Upper lobe of right lung (tissue), 1 donor: ENCODE data around the gene OGFOD2. TPM values are rescaled to one million over a fixed set of nuclear protein-coding genes. Genes with fewer than 3 reads are reported as not detected.
"Not testable (repeated sequence)": the region's sequence is repeated elsewhere in the genome, so short reads cannot be mapped to it uniquely, and the experiment has no call there.

Experiments
- ATAC-seq: fragments of 200-7000 bp; cut with Tn5 transposase; one replicate; pipeline ENCODE4 v1.9.1; 2020; ENCODE audit warnings: mild to moderate bottlenecking, moderate library complexity
- DNase-seq: peaks from one replicate; pipeline ENCODE4 v3.0.0-alpha.2; 2020
- H3K27ac ChIP-seq: fragments of 200-600 bp; one replicate; pipeline ENCODE4 v1.8.0; 2022
- H3K27me3 ChIP-seq: fragments of 200-600 bp; one replicate; pipeline ENCODE4 v1.8.0; 2022; ENCODE audit warnings: mild to moderate bottlenecking
- H3K36me3 ChIP-seq: fragments of 200-600 bp; one replicate; pipeline ENCODE4 v1.8.0; 2022
- H3K4me1 ChIP-seq: fragments of 200-600 bp; one replicate; pipeline ENCODE4 v1.8.0; 2022
- H3K4me3 ChIP-seq: fragments of 200-600 bp; one replicate; pipeline ENCODE4 v1.8.0; 2022; ENCODE audit warnings: mild to moderate bottlenecking
- H3K9me3 ChIP-seq: fragments of 200-600 bp; one replicate; pipeline ENCODE4 v1.8.0; 2022
- intact Hi-C: fragments of 100-400 bp; cut with DNase I; formaldehyde crosslinking; loops from one replicate; pipeline ENCODE4 v1.11.0; 2022
- total RNA-seq: library from RNA; stranded (reverse); fragmentation: NEBNext Ultra II Directional; extraction: Animal tissue kit (Norgen Biotek cat#: 25700); gene quantifications from one replicate; pipeline ENCODE4 v1.2.1, GENCODE V29; 2021
- TF ChIP-seq, protein P1 (sequence below): fragments of 200-600 bp; IDR thresholded peaks from one replicate; pipeline ENCODE4 v1.8.0; 2022; ENCODE audit warnings: antibody characterized with exemption
- donor health status: DM: no; HTN: yes; CAD: no; lungs with severe emphysema.

Gene OGFOD2
- total RNA-seq, 1 donor from 2014 or later = 13.7 TPM

DNA sequence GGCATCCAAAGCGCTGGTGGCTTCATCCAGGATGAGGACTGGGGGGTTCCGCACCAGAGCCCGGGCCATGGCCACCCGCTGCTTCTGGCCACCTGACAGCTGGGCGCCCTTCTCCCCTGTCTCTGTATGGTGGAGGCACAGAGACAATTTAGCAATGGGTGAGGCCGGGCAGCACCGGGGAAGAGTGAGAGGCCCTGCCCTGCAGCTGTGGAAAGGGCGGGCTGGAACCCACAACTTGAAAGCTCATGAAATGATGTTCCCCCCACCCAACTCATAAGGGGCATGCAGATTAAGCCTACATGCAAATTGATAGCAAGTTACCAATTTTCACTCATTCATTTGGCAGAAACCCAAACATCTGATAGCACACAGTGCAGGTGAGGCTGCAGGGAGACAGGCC, 42.8 kb upstream of the OGFOD2 start:
- Histone ChIP-seq H3K9me3 (no peaks in the 10 kb centered on the region), H3K36me3 (no peaks in the 10 kb centered on the region), H3K27me3 (no peaks in the 10 kb centered on the region), H3K27ac (no peak overlapping the region), H3K4me3 (no peak overlapping the region), H3K4me1 (no peaks in the 10 kb centered on the region)
- ATAC-seq (no peak), DNase-seq (no peak)
- TF ChIP-seq, protein P1, sequence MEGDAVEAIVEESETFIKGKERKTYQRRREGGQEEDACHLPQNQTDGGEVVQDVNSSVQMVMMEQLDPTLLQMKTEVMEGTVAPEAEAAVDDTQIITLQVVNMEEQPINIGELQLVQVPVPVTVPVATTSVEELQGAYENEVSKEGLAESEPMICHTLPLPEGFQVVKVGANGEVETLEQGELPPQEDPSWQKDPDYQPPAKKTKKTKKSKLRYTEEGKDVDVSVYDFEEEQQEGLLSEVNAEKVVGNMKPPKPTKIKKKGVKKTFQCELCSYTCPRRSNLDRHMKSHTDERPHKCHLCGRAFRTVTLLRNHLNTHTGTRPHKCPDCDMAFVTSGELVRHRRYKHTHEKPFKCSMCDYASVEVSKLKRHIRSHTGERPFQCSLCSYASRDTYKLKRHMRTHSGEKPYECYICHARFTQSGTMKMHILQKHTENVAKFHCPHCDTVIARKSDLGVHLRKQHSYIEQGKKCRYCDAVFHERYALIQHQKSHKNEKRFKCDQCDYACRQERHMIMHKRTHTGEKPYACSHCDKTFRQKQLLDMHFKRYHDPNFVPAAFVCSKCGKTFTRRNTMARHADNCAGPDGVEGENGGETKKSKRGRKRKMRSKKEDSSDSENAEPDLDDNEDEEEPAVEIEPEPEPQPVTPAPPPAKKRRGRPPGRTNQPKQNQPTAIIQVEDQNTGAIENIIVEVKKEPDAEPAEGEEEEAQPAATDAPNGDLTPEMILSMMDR = no peak
- intact Hi-C loops = no loop called here

DNA sequence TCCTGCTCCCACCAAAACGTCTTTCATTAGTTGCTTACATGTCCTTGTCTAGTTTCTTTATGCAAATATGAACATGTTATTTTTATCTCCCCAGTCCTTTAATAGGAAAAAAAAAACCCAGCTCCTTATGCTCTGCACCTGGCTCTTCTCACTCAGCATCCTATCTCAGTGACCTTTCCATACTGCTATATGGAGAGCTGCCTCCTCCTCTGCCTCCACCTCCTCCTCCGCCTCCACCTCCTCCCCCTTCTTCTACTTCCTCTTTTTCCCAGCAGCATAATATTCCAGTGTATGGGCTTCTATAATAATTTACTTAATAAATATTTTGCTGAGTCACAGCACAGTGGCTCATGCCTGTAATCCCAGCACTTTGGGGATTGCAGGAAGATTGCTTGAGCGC, 40.3 kb upstream of the OGFOD2 start:
- no peak overlapping the region for H3K27ac ChIP-seq
- ATAC-seq = no peak
- intact Hi-C loops = no loop called here
- DNase-seq = no peak
- H3K27me3 ChIP-seq = no peaks in the 10 kb centered on the region
- TF ChIP-seq, protein P1 = no peak
- H3K4me1 ChIP-seq = no peaks in the 10 kb centered on the region
- no peaks in the 10 kb centered on the region for H3K9me3 ChIP-seq
- no peaks in the 10 kb centered on the region for H3K36me3 ChIP-seq
- no peak overlapping the region for H3K4me3 ChIP-seq

DNA sequence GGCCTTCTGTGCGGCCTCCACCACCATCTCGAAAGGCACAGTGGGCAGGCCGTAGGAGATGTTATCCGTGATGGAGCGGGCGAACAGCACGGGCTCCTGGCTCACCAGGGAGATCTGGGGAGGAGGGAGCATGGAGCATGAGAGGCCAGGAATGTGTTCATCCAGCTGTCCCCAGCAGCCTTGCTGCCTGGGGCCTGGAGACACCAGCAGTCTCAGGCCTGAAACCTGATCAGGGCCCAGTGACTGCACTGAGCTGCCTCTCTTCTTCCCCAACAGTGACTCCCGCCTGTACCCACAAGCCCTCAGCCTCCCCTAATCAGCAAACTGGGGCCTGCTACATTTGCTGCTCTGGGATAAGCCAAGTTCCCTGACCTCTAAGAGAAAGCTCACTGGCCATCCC, 39.7 kb upstream of the OGFOD2 start:
- Histone ChIP-seq H3K36me3 (no peaks in the 10 kb centered on the region), H3K27ac (no peak overlapping the region), H3K4me1 (no peaks in the 10 kb centered on the region), H3K9me3 (no peaks in the 10 kb centered on the region), H3K27me3 (no peaks in the 10 kb centered on the region), H3K4me3 (no peak overlapping the region)
- ATAC-seq = no peak
- DNase-seq = no peak
- intact Hi-C loops = no loop called here
- TF ChIP-seq, protein P1 = no peak

DNA sequence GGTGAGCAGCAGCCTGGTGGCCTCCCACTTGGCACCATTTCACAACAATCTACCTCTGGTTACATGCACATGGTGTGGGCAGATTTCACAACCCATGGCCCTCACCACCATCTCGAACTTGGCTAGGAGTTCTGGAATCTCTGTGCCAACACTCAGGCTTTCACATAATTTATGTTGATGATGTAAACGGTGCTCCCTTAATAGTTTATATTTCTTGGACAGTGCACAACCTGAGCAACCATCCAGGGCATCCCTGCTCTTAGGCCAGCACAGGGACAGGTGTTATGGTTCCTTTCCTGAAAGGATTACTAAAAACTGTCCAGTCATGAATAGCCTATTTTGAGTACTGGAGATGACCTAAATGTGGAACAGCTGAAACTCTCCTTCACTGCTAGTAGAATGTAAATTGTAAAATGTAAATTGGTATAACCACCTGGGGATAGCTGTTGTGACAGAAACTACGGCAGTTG, 37.4 kb upstream of the OGFOD2 start:
- peak; percentile 48 for ATAC-seq
- TF ChIP-seq, protein P1 = no peak
- H3K4me1 ChIP-seq = peaks cover 7% of the 10 kb centered on the region
- H3K4me3 ChIP-seq = no peak overlapping the region
- DNase-seq = no peak
- no peaks in the 10 kb centered on the region for H3K27me3 ChIP-seq
- H3K36me3 ChIP-seq = no peaks in the 10 kb centered on the region
- H3K9me3 ChIP-seq = no peaks in the 10 kb centered on the region
- no peak overlapping the region for H3K27ac ChIP-seq
- intact Hi-C loops = no loop called here

DNA sequence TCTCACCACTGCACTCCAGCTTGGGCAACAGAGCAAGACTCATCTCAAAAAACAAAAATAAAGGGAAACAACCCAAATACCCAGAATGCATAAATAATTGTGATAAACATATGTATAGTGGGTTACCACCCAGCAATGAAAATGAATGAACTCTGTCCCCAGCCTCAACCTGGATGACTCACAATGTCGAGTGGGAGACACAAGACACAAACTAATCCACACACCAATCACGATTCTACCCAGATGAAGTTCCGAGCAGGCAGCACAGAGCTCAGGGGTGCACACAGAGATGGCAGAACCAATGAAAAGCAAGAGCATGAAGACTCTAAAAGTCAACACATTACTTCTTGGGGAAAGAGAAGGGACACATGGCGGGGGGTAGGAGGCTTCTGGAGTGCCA, 35.9 kb upstream of the OGFOD2 start:
- Histone ChIP-seq H3K36me3 (no peaks in the 10 kb centered on the region), H3K4me1 (peaks cover 9% of the 10 kb centered on the region), H3K4me3 (no peak overlapping the region), H3K27ac (no peak overlapping the region), H3K9me3 (no peaks in the 10 kb centered on the region), H3K27me3 (no peaks in the 10 kb centered on the region)
- TF ChIP-seq, protein P1 = no peak
- ATAC-seq = no peak
- intact Hi-C loops = no loop called here
- DNase-seq = no peak

DNA sequence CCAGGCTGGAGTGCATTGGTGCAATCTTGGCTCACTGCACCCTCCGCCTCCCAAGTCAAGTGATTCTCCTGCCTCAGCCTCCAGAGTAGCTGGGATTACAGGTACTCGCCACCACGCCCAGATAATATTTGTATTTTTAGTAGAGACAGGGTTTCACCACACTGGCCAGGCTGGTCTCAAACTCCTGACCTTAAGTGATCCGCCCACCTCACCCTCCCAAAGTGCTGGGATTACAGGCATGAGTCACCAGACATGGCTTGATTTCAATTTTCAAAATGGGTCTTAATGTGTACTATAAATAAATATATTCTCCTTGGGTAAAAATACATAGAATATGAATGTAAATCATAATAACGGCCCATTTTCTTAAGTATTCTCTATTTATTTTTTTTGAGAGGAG, 33.7 kb upstream of the OGFOD2 start:
- DNase-seq, H3K4me3 ChIP-seq, H3K9me3 ChIP-seq, ATAC-seq, H3K27ac ChIP-seq, H3K36me3 ChIP-seq, H3K27me3 ChIP-seq, intact Hi-C loops: not testable (repeated sequence)
- peaks cover 10% of the 10 kb centered on the region for H3K4me1 ChIP-seq
